Femur (tissue), 1 donor: ENCODE data around the gene OR10C1.

Experiments used
- DNase-seq: peaks from one replicate; pipeline ENCODE4 v3.0.0-alpha.2; 2017

OR10C1 gene

GRCh38 chr6:29478740-29479139 is 39.6 kb downstream of the OR10C1 start:
- DNase-seq: no peak

- DNase-seq: no peak
These were observed 40.5 kb downstream of the OR10C1 start for GRCh38 chr6:29479560-29479959.

- DNase-seq: no peak
These were observed 44.1 kb downstream of the OR10C1 start for GRCh38 chr6:29483186-29483585.

- DNase-seq: no peak
These were observed 44.6 kb downstream of the OR10C1 start for GRCh38 chr6:29483735-29484134.

DNA sequence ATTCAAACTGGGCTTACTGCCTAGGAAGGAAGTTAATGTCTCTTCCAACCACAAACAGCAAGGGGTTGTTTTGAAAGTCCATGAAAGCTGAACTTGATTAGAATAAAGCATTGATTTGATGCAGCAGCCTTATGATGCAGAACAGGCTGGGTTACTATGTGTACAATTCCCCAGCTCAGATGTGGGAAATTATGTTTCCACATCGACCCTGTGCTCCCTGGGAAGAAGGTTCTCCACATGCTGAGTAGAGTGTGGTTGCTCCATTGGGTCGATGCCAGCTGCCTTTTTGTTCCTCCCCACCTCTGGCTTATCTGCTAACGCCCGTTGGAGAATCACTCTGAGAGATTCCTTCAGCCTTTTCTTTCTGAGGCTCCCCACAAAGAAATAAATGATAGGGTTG is 47.5 kb downstream of the OR10C1 start:
- no peak for DNase-seq

DNA sequence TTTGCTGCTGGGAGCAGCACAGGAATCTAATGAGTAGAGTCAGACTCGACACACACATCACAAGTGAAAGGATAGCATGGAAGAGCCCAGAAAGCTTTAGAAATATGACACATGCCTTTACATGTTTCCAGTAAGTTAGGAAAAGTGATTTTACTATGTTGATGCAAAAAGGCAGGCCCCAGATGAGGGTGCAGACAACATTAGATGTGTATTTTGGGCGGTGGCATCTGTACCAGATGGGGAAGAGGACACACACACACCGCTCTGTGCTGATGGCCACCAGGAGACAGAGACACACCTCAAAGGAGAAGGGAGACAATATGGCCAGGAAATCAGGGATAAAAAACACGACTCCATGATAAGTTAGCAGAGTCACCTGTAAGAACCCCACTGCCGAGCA is 48.0 kb downstream of the OR10C1 start:
- no peak for DNase-seq

DNA sequence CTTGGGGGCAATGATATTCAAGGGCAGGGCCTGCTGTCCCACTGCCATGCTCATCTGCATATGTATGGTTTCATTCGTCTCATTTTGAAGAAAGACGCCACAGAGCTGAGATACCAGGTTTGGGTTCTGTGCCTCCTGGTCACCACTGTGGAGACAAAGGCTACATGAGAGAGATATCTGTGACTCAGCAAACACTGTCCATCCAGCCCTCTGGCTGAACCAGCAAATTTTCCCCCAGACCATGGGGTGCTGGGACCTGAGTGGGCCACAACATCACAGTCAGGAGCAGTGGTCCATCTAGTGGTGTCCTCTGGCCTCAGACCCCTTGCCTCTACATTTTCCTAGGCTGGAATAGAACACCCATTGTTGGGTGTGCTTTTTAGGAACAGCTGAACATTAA is 48.6 kb downstream of the OR10C1 start, which contains the start of gene MAS1L:
Gene MAS1L (minus strand): TSS at position 297 of the 400 bp plus-strand sequence. CDS start 54 bp downstream, at position 243.
- DNase-seq: no peak

- no peak for DNase-seq
These were observed 49.8 kb downstream of the OR10C1 start for GRCh38 chr6:29488874-29489273.

- no peak for DNase-seq
These were observed 50.2 kb downstream of the OR10C1 start for GRCh38 chr6:29489286-29489685.

GRCh38 chr6:29490055-29490454 is 50.9 kb downstream of the OR10C1 start:
- DNase-seq: no peak

GRCh38 chr6:29490552-29490951 is 51.4 kb downstream of the OR10C1 start:
- DNase-seq: no peak
